HG02678 (cell line): ENCODE data around the gene ATP2C2.

Experiments used
- ATAC-seq: cut with Tn5 transposase; IDR thresholded peaks from one replicate; pipeline ENCODE4 v1.9.1; 2021; ENCODE audit warnings: mild to moderate bottlenecking, moderate library complexity; ENCODE audit not compliant: unreplicated experiment

ATP2C2 gene

DNA sequence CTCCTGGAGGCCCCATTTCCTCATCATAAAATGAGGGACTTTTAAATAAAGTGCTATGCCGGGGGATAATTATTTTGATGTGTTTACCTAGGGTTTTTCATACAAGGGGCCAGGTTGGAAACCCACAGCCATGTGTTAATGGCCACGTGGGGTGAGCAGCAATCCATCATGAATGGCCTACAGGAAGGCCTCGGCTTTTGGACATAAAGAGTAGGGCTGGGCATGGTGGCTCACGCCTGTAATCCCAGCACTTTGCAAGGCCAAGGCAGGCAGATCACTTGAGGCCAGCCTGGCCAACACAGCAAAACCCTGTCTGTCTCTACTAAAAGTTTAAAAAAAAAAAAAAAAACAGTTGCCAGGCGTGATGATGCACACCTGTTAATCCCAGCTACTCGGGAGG lies 95.8 kb downstream of the ATP2C2 start:
- ATAC-seq, result no peak

DNA sequence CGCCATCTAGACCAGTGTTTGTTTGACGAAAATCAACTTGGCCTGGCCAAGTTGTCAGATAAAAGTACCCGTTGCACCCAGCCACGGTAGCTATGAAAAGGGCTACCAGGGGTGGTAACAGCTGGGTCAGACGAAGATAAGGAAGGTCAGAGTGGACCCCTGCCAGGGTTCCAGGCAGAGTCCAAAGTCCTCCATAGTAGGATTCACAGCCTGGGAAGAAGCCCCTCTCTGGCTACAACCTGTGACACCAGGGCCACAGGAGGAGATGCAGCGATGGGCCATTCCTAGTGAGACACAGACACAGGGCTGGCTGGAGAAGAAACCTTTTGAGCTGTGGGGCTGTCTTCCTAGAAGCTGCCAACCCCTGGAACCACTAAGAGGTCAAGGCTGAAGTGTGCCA lies 96.8 kb downstream of the ATP2C2 start:
- no peak for ATAC-seq

DNA sequence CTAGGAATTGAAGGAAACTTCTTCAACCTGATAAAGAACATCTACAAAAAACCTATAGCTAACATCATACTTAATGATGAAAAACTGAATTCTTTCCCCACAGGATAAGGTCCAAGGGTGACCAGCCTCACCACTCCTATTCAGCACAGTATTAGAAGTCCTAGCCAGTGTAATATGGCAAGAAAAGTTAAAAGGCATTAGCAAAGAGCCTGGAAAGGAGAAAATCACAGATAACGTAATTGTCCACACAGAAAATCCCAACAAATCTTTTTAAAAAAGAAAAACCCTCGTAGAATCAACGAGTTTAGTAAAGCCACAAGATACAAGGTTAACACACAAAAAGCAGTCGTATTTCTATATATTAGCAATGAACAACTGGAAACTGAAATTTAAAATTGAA lies 98.4 kb downstream of the ATP2C2 start:
- ATAC-seq, result no peak

DNA sequence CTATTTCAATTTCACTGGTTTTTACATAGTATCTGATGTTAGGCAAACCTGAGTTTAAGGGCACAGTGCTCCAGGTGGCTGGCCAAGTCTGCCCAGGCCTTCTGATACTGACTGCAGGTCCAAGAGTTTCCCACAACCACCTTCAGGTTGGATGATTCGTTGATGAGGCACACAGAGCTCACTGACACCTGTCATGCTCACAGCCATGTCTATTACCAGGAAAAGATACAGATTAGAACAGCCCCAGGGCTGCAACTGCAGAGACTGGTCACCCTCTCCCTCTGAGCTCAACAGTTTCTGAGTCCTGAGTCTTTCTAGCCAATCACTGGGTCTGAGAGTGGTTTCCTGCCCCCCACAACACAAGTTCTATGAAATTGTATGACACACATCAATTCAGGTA lies 98.9 kb downstream of the ATP2C2 start:
- ATAC-seq, result no peak

DNA sequence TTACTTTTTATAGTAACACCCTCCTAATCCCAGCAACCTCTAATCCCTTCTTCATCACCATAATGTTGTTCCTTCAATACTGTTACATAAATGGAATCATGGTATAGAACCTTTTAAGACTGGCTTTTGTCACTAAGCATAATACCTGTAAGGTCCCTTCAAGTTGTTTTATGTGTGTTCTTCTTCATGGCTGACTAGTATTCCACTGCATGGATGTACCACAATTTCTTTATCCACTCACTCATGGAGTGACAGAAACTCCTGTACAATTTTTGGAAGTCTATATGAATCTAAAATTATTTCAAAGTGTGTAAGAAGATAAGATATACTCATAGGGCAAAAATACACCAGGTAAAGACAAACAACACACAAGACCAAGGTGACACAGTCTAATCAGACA lies 99.4 kb downstream of the ATP2C2 start:
- no peak for ATAC-seq

DNA sequence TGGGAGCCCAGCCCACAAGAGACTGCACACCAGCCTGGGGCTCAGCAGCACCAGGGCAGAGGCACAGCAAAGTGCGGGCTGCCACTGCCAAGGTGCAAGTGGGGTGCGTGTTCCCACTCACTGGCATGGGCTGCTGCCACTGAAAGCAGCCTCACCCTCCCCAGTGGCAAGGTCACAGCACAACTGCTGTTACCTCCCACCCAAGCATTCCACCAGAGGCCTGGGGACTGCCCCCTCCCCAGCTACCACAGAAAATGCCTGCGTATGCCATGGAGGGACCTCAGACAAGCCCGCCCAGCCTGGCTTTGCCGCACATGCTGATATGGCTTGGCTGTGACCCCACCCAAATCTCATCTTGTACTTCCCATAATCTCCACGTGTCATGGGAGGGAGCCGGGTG lies 103.0 kb downstream of the ATP2C2 start:
- ATAC-seq, result no peak

DNA sequence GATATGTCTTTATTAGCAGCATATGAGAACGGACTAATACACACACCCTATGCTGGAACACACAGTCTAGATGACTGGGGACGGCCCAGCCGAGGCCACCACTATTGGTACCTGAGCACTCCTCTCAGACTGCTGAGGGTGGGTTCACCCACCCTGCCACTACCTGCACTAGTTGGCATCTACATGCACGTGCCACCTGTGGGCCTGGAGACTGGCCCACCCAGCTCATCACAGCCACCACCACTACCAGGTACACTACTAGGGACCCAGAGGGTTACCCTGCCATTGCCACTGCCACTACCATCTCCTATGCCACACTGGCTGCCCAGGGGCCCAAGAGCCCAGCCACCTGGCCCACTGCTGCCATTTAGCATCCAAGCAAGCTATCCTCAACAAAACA lies 103.6 kb downstream of the ATP2C2 start:
- no peak for ATAC-seq

DNA sequence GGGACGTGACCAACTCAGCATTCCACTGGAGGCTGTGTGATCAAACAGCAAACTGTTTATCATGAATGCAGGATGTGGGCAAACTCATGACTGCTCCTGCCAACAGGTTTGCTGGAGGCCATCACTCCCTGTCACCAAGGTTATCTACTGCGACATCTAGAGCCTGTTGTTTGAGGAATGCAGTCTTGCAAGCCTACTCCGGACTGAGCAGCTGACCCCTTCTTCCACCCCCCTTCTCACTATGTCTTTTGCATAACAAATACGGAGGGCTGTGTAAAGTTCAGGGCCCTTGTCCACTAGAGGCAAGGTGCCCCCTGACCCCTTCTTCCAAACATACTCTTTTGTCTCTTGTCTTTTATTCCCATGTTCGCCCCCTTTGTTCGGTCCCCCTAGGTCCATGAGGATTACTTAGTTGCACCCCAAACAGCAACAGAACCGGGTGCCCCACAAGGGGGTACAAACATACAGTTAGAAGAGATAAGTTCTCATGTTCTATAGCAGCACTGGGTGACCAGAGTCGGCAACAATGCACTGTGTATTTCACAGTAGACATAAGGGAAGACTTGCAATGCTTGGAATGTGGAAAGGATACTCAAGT lies 107.4 kb downstream of the ATP2C2 start:
- no peak for ATAC-seq

DNA sequence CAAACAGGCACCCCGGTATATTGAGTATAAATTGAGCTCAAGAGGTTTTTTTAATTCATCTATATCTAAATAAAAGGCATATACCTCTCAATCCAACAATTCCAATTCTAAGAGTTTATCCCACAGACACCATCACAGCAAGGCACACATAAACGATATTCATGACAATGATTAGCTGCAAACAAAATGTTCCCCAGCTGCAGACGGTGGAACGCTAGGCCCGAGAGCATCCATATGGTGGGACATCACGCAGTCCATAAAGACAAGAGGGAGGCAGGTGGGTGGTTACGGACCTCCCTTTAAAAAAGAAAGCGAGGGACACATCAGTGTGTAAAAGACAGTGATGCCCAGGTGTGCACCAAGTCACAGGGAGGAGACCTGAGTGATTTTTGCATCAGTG lies 108.1 kb downstream of the ATP2C2 start:
- ATAC-seq, result no peak

DNA sequence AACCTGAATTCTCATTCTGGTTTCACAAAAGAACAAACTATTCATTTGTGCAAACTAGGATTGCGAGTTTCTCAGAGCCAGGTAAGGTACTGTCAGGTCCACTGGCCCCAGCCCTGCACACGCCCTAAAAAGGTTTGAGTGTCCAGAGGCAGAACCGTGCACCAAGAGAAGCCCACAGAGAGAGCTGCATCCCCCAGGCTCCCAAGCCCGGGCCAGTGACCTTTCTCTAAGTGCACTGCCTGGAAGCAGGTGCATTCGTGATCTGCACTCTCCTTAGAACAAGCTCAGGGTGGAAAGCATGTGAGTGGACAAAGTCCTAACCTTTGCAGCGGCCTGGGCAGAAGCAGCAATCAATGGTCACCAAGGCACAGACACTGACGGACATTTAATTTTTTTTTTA lies 109.3 kb downstream of the ATP2C2 start:
- ATAC-seq, result no peak

DNA sequence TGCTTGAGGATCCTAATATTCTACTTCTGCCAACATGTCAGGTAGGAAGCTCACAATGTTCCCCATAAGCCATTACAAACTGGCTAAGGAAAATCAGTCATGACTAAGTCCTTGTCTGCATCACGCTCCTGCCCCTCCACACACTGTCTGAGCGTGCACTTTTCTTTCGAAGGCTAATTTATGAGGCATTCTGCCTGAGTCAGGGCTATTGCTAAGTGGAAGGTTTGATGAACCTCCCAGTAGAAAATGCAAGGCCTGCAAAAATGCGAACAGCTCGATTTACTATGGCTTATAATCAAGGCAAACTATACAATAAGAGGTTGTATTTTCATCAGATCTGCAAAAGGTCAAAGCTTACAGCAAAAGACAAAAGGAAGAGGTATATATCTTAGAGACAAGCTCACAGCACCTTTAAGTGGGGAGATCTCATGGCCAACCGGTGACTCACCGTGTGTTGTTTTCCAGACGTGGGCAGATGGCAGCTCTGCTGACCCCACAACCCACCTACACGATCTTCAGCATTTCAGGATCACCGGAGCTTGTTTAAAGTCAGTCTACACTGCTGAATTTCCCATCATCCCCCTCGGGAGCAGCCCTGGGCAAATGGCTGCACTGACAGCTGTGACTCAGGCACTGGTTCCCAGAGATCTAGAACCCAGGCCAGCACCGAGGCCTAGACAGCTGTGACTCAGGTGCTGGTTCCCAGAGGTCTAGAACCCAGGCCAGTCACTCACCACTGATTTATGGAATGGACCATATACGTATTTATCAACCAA lies 110.0 kb downstream of the ATP2C2 start:
- no peak for ATAC-seq

DNA sequence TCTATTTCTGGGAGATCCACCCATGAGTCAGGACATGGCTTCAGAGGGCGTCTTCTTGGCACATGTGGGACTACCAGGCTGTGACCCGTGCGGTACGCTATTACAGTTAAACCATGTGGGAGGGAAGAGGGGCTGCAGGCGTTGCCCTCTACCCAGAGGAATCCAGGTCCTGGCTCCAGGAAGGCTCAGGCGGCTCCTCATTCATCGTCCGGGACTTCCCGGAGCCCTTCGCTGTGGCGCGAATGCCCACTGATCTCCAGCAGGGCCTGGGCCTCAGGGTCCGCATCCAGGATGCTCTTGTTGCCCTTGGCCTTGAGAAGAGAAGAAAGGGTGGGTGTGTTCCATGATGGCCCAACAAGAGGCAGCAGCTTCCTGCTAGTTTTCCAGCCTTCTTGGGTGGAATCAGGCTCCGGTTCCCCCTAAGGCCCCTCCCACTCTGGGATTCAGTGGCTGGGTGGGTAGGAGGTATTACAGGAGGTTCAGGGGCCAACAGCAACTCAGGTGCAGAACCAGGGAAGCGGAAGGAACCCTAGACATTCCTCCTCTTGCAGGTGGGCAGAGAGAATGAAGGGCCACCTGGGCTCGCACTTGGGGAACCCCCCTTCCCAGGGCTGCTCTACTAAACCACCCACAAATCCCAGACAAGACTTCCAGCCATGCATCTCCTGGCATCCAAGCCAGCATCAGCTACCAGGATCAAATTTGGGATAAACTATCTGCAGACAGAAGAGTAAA lies 111.5 kb downstream of the ATP2C2 start:
- no peak for ATAC-seq

DNA sequence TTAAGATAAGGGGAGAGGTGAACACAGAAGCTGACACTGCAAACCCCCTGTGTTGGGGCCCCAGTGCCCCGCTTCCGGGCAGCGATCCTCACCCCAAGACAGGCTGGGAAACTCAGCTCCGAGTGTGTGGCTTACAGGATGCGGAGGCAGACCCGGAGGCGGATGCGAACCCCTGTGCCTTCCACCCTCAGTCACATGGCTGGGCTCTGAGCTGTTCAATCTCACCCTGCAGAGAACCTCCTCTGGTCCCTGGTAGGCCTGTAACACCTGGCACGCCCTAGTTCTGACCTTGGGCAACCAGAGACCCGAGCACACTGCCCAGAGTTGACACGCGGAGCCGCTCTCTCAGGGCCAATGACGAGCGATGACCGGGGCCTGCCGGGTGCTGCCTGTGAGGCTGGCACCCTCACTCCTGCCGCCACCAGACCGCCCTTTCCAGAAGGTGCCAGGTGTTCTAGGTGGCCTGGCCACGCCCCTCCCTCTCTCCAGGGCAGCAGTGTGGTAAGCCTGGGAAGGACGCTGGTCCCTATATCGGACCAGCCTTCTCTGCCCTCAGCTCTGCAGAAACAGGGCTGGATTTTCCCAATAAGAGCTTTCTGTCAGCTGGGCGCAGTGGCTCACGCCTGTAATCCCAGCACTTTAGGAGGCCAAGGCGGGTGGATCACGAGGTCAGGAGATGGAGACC lies 112.9 kb downstream of the ATP2C2 start:
- no peak for ATAC-seq

DNA sequence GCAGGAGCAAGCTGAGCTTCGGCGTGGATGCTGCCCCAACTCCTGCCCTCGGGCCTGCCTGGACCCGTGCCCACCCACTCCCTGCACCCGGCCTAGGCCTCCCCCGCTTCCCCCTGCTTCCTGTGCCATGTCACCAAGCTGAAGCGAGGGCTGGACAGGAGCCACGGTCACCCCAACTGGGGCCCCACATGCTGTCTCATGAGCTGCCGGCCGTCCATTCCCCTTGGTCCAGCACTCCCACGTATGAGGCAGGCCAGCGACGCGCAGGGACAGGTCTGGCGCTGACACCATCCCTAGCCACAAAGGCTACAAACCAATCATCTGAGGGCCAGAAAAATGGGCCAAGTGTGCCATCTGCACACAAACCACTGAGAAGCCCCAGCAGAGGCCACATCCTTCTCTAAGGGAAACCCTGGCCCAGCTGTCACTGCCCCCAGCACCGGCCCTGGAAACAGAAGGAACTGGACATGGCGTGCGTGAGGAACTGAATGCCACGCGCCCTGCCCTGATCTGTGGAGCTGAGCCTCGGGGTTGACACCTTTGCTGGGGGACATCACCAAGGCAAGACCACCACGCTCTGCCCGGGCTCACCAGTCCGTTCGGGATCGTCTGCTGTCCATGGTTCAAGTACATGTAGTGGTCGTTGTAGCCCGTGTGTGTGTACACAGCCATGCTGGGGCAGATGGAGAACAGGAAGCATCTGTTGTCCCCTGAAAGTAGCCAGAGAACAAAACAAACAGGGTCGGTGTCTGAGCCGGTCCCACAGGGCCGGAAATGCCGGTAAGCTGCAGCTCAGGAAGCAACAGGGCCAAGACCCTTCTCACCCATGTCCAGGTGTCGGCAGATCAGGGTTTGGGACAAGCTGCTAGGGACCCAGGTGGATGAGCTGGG lies 113.9 kb downstream of the ATP2C2 start:
- no peak for ATAC-seq

DNA sequence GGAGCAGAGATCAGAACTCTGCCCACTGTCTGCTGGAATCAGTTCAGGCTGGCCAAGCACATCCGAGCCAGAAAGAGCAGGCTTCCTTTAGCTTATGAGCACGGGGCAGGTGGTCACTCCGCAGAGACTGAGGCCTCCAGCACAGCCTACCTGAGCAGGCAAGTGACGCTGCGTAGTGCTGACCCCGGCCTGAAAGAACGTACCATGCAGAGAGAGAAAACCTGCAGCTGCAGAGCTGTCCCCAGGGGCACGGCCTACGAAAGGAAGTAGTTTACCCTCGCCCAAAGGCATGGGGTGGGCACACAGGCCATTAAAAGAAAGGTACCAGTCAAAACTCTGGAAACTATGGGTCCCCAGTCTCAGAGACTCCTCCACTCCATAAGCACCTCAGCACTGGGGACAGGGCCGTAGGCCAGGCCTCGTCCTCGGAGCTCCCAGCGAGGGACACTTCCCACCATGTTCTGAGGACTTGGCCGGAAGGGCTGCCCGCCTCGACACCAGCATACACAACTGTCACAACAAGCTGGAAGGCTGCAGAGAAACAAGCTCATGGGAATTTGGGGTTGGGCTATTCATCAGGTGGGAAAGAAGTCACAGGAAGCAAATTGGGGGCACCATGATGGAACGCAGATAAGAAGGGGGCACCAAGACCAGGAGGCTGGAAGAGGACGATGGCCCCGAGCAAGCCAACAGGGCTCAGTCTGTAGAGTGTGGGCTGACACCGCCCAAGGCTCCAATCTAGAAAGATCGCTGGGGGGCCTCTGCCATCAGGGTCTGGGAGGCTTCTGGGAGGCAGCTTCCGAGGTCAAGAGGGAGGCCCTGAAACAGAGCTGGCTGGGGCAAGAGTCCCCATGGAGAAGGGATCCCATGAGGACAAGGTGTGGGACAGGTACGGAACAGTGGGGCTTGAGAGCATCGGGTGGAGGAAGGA lies 114.9 kb downstream of the ATP2C2 start:
- no peak for ATAC-seq

DNA sequence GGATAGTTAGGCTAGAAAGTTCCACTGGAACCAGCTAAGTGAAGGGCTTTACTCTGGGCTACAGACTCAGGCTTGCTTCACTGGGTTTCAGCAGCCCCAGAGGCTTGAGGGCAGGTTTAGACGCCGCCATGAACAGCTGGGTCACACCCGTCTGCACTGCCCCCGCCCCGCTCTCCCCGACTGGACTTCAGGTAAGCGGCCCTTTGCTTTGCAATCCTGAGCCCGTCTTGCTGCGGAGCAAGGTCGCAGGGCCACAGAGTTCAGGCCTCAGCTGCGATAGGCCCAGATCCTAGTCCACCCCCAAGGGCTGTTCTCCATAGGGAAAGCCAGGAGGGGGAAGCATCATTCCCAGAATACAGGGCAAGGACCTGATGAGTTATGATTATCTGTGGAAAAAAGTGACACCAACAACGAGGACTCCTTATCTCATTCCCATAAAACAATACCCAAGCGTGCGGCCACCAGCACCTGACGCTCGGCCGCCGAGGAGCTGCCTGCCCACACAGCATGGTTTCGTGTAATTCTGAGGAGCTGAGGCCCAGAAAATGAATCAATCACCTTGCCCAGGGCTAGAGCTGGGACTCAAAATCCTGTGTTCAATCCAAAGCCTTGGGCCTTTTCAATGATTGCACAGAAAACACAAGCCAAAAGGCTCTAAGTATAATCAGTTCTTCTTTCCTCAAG lies 115.7 kb downstream of the ATP2C2 start:
- ATAC-seq, result no peak

DNA sequence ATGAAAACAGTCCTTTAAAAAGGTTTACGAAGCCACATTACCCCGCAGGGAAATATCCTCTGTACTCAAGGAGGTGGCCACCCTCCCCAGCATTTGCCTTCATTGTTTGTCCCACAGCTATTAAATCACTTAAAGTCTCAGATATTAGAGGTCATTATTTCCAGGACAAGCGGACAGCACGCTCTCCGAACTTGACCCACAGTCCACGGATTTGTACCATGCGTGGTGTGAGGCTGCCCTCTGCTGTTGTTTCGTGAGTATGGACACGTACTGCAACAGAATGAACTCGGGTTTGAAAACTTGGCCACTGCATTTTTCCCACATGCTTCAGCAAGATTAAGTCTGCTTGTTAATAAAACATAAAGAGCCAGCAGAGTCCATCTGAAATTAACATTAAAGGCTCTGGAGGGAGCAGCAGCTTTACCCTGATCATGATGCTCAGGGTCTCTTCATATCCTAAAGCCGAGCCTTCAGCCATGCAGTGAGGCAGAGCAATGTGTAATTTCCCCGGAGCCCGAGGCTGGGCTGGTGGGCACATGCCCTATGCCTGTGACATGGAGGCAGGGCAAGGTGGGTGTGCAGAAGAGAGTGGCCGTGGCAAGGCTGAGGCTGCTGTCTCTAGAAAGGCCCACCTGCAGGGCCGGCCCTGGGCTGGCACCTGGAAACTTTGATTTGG lies 116.4 kb downstream of the ATP2C2 start:
- no peak for ATAC-seq

DNA sequence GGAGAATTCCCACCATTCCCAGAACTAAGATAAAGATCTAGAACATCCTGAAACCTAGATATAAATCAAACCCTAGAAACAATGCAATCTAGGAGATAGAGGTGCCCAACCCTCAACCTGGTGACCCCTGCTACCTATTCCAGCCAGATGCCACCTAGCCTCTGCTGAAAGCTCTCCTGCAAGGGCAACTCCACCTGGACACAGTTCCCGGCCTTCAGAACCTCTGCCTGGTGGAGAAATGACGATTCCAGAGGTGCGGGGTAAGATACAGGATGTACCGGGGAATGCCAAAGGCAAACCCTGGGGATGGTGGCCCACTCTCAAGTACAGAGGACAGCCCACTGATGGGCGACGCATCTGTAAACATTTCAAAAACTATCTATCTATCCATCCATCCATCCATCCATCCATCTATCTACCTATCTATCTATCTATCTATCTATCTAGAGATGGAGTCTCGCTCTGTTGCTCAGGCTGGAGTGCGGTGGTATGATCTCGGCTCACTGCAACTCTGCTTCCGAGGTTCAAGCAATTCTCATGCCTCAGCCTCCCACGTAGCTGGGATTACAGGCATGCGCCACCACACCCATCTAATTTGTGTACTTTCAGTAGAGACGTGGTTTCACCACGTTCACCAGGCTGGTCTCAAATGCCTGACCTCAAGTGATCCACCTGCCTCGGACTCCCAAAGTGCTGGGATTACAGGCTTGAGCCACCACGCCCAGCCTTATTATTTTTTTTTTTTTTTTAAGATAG lies 117.1 kb downstream of the ATP2C2 start:
- ATAC-seq, result no peak
